ENCODE data around the gene AKIRIN2. TPM values are rescaled to one million over a fixed set of nuclear protein-coding genes. Genes with fewer than 3 reads are reported as not detected.

Gene AKIRIN2
- total RNA-seq, 1 donor from 2014 or later = 40.0 TPM

DNA sequence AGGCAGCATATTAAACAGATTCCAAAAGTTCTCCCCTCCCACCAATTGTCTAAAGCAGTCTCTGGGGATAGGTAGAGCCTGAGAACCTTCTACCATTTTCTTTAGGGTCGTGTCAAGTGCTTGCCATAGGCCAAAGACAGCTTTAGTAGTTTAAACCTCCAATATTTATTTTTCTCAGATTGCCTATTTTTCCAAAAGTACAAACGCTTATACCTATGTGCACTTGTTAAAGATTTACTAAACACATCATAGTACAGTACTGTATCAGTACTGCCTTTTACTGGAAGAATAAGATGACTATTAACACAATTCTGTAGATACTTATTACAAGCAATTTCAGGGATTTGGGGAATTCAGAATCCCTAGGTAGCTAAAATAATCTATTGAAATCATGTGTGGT, 29.4 kb downstream of the AKIRIN2 start:
- TF ChIP-seq, protein P1, sequence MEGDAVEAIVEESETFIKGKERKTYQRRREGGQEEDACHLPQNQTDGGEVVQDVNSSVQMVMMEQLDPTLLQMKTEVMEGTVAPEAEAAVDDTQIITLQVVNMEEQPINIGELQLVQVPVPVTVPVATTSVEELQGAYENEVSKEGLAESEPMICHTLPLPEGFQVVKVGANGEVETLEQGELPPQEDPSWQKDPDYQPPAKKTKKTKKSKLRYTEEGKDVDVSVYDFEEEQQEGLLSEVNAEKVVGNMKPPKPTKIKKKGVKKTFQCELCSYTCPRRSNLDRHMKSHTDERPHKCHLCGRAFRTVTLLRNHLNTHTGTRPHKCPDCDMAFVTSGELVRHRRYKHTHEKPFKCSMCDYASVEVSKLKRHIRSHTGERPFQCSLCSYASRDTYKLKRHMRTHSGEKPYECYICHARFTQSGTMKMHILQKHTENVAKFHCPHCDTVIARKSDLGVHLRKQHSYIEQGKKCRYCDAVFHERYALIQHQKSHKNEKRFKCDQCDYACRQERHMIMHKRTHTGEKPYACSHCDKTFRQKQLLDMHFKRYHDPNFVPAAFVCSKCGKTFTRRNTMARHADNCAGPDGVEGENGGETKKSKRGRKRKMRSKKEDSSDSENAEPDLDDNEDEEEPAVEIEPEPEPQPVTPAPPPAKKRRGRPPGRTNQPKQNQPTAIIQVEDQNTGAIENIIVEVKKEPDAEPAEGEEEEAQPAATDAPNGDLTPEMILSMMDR (IDR thresholded peaks at IDR 0.05) = no peak
- no peak overlapping the region for H3K4me3 Mint-ChIP-seq (ENCODE audit: unreplicated experiment)
- H3K36me3 Mint-ChIP-seq (ENCODE audit: low read depth) = peaks cover 36% of the 10 kb centered on the region
- no peak overlapping the region for H3K27ac Mint-ChIP-seq (ENCODE audit: unreplicated experiment)
- no peaks in the 10 kb centered on the region for H3K27me3 Mint-ChIP-seq (ENCODE audit: low read depth)
- no peaks in the 10 kb centered on the region for H3K9me3 Mint-ChIP-seq (ENCODE audit: low read depth)
- peaks cover 21% of the 10 kb centered on the region for H3K4me1 Mint-ChIP-seq (ENCODE audit: low read depth)
- no peak for DNase-seq (ENCODE audit: low spot score)

DNA sequence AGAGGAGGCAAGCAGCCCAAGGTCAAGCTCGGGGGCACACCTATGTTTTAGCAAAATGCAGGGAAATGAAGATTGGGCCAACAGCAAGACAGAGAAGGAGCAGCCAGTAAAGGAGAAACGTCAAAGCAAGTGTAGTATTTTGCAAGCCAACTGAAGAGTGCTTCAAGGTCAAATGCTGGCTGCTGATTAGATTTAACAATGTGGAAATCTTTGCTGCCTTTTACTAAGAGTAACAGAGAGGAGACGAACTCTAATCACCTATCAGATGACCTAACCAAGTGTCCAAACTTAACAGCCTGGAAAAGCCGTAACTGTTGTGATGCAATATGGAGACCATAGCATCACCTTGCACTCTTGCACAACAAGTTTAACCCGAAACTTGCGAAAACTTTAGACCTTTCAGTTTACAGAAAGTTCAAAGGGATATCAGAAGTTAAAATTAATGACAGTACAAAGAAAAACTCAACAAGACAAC, 30.4 kb downstream of the AKIRIN2 start:
- TF ChIP-seq, protein P1 (IDR thresholded peaks at IDR 0.05) = no peak
- Mint-ChIP-seq H3K27ac (ENCODE audit: unreplicated experiment) (peak overlapping the region; percentile 23), H3K4me1 (ENCODE audit: low read depth) (peaks cover 21% of the 10 kb centered on the region), H3K4me3 (ENCODE audit: unreplicated experiment) (no peak overlapping the region), H3K9me3 (ENCODE audit: low read depth) (no peaks in the 10 kb centered on the region), H3K36me3 (ENCODE audit: low read depth) (peaks cover 34% of the 10 kb centered on the region), H3K27me3 (ENCODE audit: low read depth) (no peaks in the 10 kb centered on the region)
- DNase-seq (ENCODE audit: low spot score) = no peak

DNA sequence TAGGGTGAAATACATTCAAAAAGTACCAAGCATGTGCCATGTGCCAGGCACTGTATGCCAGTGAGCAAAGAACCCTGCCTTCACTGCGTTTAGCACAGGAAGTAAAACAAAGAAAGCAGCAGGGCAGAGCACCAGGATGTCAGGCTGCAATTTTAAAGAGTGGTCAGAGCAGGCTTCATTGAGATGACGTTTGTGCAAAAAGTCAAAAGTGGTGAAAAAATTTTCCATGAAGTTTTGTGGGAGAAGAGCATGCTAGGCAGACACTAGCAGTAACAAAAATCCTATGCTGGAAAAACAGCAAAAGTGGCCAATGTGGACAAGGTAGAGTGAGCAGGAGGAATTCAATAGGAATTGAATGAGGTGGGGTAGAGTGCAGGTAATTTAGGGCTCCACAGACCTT, 31.3 kb downstream of the AKIRIN2 start:
- Mint-ChIP-seq H3K4me1 (ENCODE audit: low read depth) (peaks cover 19% of the 10 kb centered on the region), H3K27me3 (ENCODE audit: low read depth) (no peaks in the 10 kb centered on the region), H3K27ac (ENCODE audit: unreplicated experiment) (no peak overlapping the region), H3K36me3 (ENCODE audit: low read depth) (peaks cover 31% of the 10 kb centered on the region), H3K9me3 (ENCODE audit: low read depth) (no peaks in the 10 kb centered on the region), H3K4me3 (ENCODE audit: unreplicated experiment) (no peak overlapping the region)
- DNase-seq (ENCODE audit: low spot score) = no peak
- TF ChIP-seq, protein P1 (IDR thresholded peaks at IDR 0.05) = no peak

DNA sequence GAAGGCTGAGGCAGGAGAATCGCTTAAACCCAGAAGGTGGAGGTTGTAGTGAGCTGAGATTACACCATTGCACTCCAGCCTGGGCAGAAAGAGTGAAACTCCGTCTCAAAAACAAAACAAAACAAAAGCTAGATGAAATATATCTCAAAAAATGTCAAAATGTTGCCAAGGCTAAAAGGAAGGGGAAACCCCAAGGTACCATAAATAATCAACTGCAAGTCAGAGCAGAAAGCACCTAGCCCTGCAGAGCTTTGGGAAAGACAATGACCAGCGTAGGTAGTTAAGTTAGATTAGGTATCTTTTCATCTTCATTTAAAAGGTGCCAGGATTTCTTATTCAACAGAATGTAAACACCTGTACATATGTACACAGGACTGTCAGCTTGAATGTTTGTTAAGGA, 33.0 kb downstream of the AKIRIN2 start:
- DNase-seq (ENCODE audit: low spot score) = no peak
- Mint-ChIP-seq H3K36me3 (ENCODE audit: low read depth) (peaks cover 27% of the 10 kb centered on the region), H3K4me3 (ENCODE audit: unreplicated experiment) (no peak overlapping the region), H3K4me1 (ENCODE audit: low read depth) (peaks cover 7% of the 10 kb centered on the region), H3K27ac (ENCODE audit: unreplicated experiment) (no peak overlapping the region), H3K9me3 (ENCODE audit: low read depth) (no peaks in the 10 kb centered on the region), H3K27me3 (ENCODE audit: low read depth) (no peaks in the 10 kb centered on the region)
- TF ChIP-seq, protein P1 (IDR thresholded peaks at IDR 0.05) = no peak

DNA sequence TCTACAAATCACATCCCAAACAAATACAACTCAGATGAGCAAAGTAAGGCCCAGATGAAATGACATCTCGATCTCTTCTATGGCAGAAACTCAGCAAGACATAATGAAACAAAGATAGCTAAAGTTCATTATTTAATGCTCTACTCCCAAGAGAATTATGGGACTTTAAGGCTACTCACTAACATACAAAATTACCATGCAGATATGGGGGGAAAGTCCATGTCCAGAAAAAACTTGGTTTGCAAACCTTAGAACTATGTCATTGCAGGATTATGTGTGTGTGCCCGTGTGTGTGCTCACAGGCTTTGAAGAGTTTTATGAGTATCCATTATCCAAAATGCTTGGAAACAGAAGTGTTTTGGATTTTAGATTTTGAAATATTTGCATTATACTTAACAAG, 34.0 kb downstream of the AKIRIN2 start:
- Mint-ChIP-seq H3K4me1 (ENCODE audit: low read depth) (peaks cover 13% of the 10 kb centered on the region), H3K27ac (ENCODE audit: unreplicated experiment) (no peak overlapping the region), H3K36me3 (ENCODE audit: low read depth) (peaks cover 28% of the 10 kb centered on the region), H3K4me3 (ENCODE audit: unreplicated experiment) (no peak overlapping the region), H3K9me3 (ENCODE audit: low read depth) (no peaks in the 10 kb centered on the region), H3K27me3 (ENCODE audit: low read depth) (no peaks in the 10 kb centered on the region)
- TF ChIP-seq, protein P1 (IDR thresholded peaks at IDR 0.05) = no peak
- DNase-seq (ENCODE audit: low spot score) = no peak
